Adrenal gland (tissue), 12 donors: Measurements from ENCODE around the gene TMEM123. TPM values are rescaled to one million over a fixed set of nuclear protein-coding genes. Genes with fewer than 3 reads are reported as not detected.

ENCODE experiments used
- DNase-seq, 7 donors: peaks; one replicate each; pipeline ENCODE4 v3.0.0-alpha.2; 2019 to 2020
- H3K27ac ChIP-seq, 5 donors: fragments of 200-600 bp; sonication (generic) in 4 of 5; 1 replicate in 3 of 5; 2 replicates in 2 of 5; pipeline versions ENCODE4 v1.5.1 to v1.8.0; 2016 to 2020; ENCODE audit warnings: mild to moderate bottlenecking in 1 of 5
- H3K27me3 ChIP-seq: fragments of 200-600 bp; 2 replicates; pipeline ENCODE4 v1.8.0; 2021
- H3K36me3 ChIP-seq, 2 donors: fragments of 200-600 bp; replicated peaks in 1 of 2; 1 replicate in 1 of 2; 2 replicates in 1 of 2; pipeline versions ENCODE4 v1.5.1 to v1.8.0; 2018 to 2022
- H3K4me1 ChIP-seq, 2 donors: fragments of 200-600 bp; replicated peaks in 1 of 2; 1 replicate in 1 of 2; 2 replicates in 1 of 2; pipeline versions ENCODE4 v1.5.1 to v1.8.0; 2018 to 2021
- H3K4me3 ChIP-seq, 4 donors: fragments of 200-600 bp; sonication (generic) in 3 of 4; one replicate each; pipeline ENCODE4 v1.5.1; 2016 to 2018
- H3K9me3 ChIP-seq, 3 donors: fragments of 200-600 bp; sonication (generic) in 1 of 3; replicated peaks in 1 of 3; 1 replicate in 2 of 3; 2 replicates in 1 of 3; pipeline versions ENCODE4 v1.5.1 to v1.8.0; 2016 to 2021
- CTCF ChIP-seq, 6 experiments: fragments of 450-650 bp in 4 of 6; fragments of 200-600 bp in 2 of 6; sonication (generic) in 1 of 6; IDR thresholded peaks; 1 replicate in 5 of 6; 2 replicates in 1 of 6; pipeline versions ENCODE4 v1.5.1 to v1.8.0; 2016 to 2021; ENCODE audit warnings: antibody characterized with exemption in 6 of 6, mild to moderate bottlenecking in 2 of 6, moderate library complexity in 1 of 6
- POLR2A ChIP-seq, 2 donors: fragments of 450-650 bp; IDR thresholded peaks; one replicate each; pipeline ENCODE4 v1.6.1; 2017; ENCODE audit warnings: antibody characterized with exemption in 2 of 2, mild to moderate bottlenecking in 2 of 2, moderate library complexity in 1 of 2
- WGBS, 4 donors: extraction: QIAGEN DNeasy Blood & Tissue Kit in 2 of 4; methylation state at CpG; one replicate each; pipeline versions ENCODE4 v1.1.5 to v1.1.7; 2013 to 2017; 5-methylcytosine and 5-hydroxymethylcytosine counted together
- intact Hi-C, 2 donors: fragments of 100-400 bp; cut with DNase I; formaldehyde crosslinking; loops; one replicate each; pipeline versions ENCODE4 v1.14.1 to v1.15.0; 2022 to 2023
- polyA plus RNA-seq, 3 donors: library from polyadenylated mRNA; stranded (reverse); fragments of 200-250 nt in 2 of 3; fragments of 350-450 nt in 1 of 3; fragmentation: Illumina TruSeq in 1 of 3; extraction: RNeasy Lipid Tissue Mini Kit (QIAGEN cat#74804) in 1 of 3; gene quantifications; one replicate each; pipeline ENCODE4 v1.2.3, GENCODE V29; 2013 to 2014
- total RNA-seq, 9 donors: library from RNA; depleted of rRNA in 4 of 9; stranded (reverse); fragments of >200 nt in 4 of 9; fragments of 120-200 nt in 1 of 9; fragmentation: NEBNext Ultra II Directional in 1 of 9; extraction: Animal tissue kit (Norgen Biotek cat#: 25700) in 1 of 9; gene quantifications; one replicate each; pipeline versions ENCODE4 v1.1.0 to v1.2.4, GENCODE V29; 2013 to 2023
- donor health status: healthy with polysubstance abuse.
- donor health status: Bipolar disorder and iron deficiency.
- donor health status: DM: yes; HTN: yes; CAD: no.
- donor health status: DM: no; HTN: no; CAD: no.
- donor health status: DM: no; HTN: no; CAD: no.
- donor health status: DM: yes; HTN: yes; CAD: no.

TMEM123 gene
- total and polyA plus RNA-seq, 12 donors: 19.2 to 284 (median 117) TPM

DNA sequence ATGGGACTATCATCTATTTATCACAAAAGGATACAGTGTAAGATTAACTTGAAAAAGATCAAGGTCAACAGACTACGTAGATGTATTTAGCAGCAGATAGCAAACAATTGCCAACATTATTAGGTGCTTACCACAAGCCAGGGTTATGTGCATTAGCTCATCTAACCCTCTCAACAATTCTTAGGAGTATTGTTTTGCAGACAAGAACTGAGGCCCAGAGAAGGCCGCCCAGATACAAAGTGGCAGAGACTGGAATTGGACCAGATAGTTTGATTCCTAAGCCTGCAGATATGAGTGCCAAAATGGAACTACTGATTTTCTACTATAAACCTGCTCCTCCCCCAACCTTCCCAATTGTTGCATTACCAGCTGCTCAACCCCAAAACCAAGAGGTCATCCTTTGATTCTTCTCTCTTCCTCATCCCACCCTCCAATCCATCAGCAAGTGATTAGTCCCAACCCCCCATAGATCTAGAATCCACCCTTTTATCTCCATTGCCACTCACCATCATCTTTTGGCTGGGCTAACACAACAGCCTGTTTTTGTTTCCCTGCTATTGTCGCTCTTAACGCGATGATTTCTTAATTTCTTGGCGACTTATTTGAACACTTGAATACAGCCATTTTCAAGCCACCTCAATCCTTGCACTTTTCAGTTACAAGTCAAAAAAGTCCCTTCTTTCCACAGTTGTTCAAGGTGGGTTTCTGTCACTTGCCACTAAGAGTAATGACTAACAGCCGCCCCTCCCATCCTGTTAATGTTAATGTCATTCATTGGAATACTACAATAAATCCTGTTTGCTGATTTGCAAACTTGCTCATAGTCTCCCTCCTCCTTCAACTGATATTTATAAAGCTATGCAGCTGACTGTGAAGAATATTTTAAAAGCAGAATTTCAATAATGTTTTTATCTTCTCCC lies 2.7 kb downstream of the TMEM123 start:
- intact Hi-C loops: loop anchor here in 1 of 2 donors (5.0 kb wide), 1 partner anchor 58 kb away; no protein-coding TSS in a partner anchor
- Histone ChIP-seq H3K4me1 (peaks cover 33 to 34% of the 10 kb centered on the region in 2 donors), H3K4me3 (no peak overlapping the region), H3K27me3 (no peaks in the 10 kb centered on the region), H3K9me3 (no peaks in the 10 kb centered on the region), H3K27ac (peak overlapping the region in 3 of 5 donors; percentile 70 to 88 (median 86)), H3K36me3 (peaks cover 0 to 4% of the 10 kb centered on the region in 2 donors)
- WGBS, 4 donors: 78 to 80% (median 79%) methylated on average over 7 of the region's 7 CpGs
- peak in 1 of 7 donors; percentile 16 for DNase-seq
- TF ChIP-seq POLR2A (IDR thresholded peaks at IDR 0.05) (no peak), CTCF (IDR thresholded peaks at IDR 0.05) (no peak)

DNA sequence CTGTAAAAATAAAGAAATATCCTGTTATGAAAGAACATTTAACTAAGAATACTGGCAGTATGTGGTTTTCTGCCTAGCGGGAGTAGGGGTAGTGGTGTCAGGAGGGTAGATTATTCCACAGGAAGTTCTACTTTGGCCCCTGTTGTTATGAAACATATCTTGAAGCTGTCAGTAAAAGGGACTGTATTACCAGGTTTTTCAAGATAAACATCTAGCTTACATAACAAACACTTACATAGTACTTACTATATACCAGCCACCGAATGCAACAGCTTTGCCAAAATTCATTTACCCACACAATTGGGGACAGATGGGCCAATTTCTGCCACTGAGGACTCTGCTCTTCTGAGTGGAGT lies 3.7 kb downstream of the TMEM123 start:
- DNase-seq: no peak
- Histone ChIP-seq H3K27me3 (no peaks in the 10 kb centered on the region), H3K4me3 (no peak overlapping the region), H3K36me3 (peaks cover 0 to 4% of the 10 kb centered on the region in 2 donors), H3K9me3 (no peaks in the 10 kb centered on the region), H3K27ac (peak overlapping the region in 2 of 5 donors; percentile 42 to 88), H3K4me1 (peaks cover 33 to 34% of the 10 kb centered on the region in 2 donors)
- intact Hi-C loops: no loop called here
- no peak for TF ChIP-seq POLR2A (IDR thresholded peaks at IDR 0.05)
- no peak for TF ChIP-seq CTCF (IDR thresholded peaks at IDR 0.05)
- WGBS, 4 donors: 56 to 78% (median 73%) methylated on average over 2 of the region's 2 CpGs

DNA sequence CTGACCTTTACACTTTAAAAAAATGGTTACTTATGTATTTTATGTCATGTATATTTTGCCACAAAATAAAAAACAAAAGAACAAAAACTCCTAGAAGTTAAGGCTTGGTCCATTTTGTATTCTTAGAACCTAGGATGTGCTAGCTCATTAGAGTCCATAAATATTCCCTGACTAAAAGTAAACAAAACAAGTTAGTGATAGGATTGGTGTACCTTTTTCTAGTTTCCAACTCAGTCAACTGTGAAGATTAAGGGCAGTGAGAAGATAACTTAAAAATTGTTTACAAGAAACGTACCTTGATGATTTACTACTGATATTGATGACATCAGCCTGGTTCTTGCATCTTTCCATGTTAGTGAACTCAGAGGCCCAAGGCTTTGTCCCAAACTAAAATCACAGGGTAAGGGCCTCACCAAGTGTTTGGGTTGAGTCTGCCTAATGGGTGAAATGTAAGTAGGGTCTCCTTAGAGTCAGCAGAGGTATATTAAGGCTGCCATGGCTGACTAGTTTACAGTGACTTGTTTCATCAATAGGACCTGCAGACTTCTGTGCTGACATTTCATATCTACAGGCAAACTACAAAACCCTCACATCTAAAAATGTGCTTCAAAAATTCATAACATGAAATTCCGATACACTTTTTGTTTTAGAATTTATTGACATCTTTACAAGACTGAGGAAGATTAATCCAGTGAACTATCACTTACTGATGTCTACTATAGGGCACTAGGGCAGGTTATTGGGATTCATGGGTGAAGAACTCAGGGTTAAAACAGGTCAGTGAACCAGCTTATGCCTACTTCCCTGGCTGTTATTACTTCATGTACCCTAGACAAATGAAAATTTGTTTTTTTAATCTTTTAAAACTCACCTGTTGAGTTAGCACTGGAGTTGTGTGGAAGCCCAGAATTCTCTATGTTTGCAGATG lies 4.4 kb downstream of the TMEM123 start:
- H3K4me3 ChIP-seq: no peak overlapping the region
- peak overlapping the region in 2 of 5 donors; percentile 25 to 42 for H3K27ac ChIP-seq
- DNase-seq: no peak
- peaks cover 0 to 4% of the 10 kb centered on the region in 2 donors for H3K36me3 ChIP-seq
- H3K9me3 ChIP-seq: no peaks in the 10 kb centered on the region
- WGBS, 4 donors: 70 to 84% (median 72%) methylated on average over 2 of the region's 2 CpGs
- intact Hi-C loops: no loop called here
- H3K4me1 ChIP-seq: peaks cover 29 to 34% of the 10 kb centered on the region in 2 donors
- TF ChIP-seq CTCF (IDR thresholded peaks at IDR 0.05): no peak
- no peak for TF ChIP-seq POLR2A (IDR thresholded peaks at IDR 0.05)
- no peaks in the 10 kb centered on the region for H3K27me3 ChIP-seq

DNA sequence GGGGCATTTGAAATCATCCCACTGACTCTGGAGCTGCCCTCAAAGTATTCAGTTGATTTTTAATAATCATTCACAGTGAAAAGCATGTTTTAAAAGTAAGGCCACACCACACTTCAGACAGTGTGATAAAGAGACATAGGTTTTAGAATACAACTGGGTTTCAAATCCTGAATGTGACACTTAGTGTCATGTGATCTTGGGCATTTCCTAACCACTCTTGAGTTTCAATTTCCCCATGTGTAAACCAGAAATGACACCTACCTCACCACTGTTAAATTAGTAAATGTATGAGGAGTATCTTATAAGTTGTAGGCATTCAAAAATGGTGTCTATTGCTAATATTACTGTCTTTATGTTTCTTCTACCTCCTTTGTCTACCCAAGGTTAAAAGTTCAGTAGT lies 5.4 kb downstream of the TMEM123 start:
- Histone ChIP-seq H3K27me3 (no peaks in the 10 kb centered on the region), H3K27ac (no peak overlapping the region), H3K36me3 (peaks cover 0 to 4% of the 10 kb centered on the region in 2 donors), H3K4me1 (peaks cover 28 to 34% of the 10 kb centered on the region in 2 donors), H3K4me3 (no peak overlapping the region), H3K9me3 (no peaks in the 10 kb centered on the region)
- intact Hi-C loops: no loop called here
- DNase-seq: no peak
- TF ChIP-seq POLR2A (IDR thresholded peaks at IDR 0.05) (no peak), CTCF (IDR thresholded peaks at IDR 0.05) (no peak)
